Stimulated activated naive CD8-positive, alpha-beta T cell treated with anti-CD3 and anti-CD28 coated beads, Interleukin-15, Interleukin-2, amounts not matched to agents 100 U/mL and 50 U/mL, for 24 hours (primary cell): ENCODE measurements around the gene ZNF148.

ENCODE experiments used
- ATAC-seq: fragments of 150-1000 bp; cut with Tn5 transposase; one replicate; pipeline ENCODE4 v1.10.0; 2021
- DNase-seq: peaks from one replicate; pipeline ENCODE4 v3.0.0; 2021

Gene ZNF148

DNA sequence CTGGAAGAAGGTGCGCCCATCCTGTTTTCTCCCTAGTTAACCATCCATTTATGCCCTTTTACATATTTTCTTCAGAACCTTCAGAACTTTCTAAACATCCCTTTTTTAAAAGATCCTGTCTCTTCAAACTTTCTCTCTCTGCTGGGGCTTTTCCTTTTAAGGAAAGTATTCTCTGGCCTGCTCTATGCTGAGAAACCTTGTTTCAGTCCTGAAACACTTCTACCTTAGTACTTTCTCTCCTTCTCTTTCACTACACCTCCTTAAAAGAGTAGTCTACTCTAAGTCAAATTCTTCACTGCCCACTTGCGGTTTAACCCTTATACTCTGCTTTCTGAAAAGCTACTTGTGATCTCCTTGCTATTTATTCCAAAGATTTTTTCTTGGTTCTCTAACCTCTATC, 97.0 kb downstream of the ZNF148 start:
- DNase-seq (no peak), ATAC-seq (no peak)

DNA sequence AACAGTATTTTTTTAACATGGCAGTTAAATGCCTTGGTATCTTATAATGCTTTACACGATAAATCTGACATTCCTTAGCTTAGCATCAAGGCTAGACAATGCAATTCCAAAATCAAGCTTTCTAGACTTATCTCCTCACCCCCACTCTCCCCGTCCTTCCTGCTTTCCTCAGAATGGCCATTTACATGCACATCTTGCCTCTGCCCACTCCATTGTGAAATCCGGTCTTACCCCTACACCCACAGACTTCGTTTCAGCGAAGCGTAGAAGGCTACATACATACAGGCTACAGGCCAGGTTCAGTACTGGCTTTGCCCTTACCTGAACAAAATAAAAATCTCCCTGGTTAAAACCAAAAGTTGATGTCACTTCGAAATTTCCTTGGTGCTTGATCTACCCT, 104.0 kb downstream of the ZNF148 start:
- DNase-seq: no peak
- no peak for ATAC-seq

DNA sequence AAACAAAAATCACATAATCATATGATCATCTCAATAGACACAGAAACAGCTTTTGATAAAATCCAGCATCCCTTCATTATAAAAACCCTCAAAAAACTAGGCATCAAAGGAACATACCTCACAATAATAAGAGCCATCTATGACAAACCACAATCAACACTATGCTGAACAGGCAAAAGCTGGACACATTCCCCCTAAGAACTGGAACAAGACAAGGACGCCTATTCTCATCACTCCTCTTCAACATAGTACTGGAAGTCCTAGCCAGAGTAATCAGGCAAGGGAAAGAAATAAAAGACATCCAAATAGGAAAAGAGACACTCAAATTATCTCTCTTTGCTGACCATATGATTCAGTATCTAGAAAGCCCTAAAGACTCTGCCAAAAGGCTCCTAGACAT, 107.7 kb downstream of the ZNF148 start:
- ATAC-seq (no peak), DNase-seq (no peak)

DNA sequence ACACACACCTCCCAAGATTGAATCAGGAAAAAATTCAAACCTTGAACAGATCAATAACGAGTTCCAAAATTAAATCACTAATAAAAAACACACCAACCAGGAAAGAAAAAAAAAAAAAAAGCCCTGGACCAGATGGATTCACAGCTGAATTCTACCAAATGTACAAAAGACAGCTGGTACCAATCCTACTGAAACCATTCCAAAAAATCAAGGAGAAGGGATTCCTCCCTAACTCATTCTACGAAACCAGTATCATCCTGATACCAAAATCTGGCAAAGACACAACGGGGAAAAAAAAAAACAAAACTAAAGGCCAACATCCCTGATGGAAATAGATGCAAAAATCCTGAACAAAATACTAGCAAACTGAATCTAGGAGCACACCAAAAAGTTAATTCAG, 108.2 kb downstream of the ZNF148 start:
- DNase-seq (no peak), ATAC-seq (no peak)

DNA sequence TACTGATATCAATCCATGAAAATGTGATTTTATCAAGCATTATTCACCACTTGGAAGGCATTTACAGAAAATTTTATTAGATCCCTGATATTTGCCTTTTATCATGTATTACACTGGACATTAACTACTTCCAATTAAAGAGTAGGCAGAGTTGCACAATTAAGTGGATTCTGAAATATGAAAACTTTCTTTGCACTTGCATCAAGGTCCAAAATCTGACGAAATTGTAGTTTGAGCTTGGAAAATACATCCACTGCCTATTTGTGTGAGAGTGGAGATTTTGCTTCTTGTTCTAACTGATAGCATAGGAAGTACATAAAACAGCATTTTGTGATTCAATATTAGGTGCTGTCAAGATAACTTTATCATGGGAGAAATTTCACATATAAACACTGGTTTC, 113.0 kb downstream of the ZNF148 start:
- ATAC-seq (no peak), DNase-seq (no peak)

DNA sequence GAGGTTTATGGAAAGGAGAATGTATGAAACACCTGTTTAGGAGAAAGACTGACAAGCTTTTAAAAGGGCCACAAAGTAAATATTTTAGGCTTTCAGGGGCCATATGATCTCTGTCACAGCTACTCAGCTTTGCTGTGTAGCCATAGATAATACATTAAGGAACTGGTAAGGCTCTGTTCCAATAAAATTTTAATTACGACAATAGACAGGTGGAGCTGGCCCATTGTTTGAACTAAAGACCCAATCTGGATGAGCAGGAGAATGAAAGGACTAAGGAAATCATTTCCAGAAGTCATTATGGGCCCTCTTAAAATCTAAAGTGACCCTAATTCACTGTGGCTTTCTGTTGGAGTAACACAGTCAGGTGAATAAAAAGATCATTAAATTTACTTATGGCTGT, 114.1 kb downstream of the ZNF148 start:
- no peak for DNase-seq
- no peak for ATAC-seq

DNA sequence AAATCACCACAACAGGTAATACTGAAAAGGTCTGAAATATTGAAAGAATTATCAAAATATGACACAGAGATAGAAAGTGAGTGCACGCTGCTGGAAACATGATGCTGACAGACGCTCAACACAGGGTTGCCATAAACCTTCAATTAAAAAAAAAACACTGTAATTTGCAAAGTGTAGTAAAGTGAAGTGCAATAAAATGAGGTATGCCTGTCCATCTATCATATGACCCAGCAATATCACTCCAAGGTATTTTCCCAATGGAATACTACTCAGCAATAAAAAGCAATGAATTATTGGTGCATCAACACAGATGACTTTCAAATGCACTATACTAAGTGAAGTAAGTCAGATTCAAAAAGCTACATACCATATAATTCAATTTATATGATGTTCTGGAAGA, 115.0 kb downstream of the ZNF148 start:
- ATAC-seq (no peak), DNase-seq (no peak)

DNA sequence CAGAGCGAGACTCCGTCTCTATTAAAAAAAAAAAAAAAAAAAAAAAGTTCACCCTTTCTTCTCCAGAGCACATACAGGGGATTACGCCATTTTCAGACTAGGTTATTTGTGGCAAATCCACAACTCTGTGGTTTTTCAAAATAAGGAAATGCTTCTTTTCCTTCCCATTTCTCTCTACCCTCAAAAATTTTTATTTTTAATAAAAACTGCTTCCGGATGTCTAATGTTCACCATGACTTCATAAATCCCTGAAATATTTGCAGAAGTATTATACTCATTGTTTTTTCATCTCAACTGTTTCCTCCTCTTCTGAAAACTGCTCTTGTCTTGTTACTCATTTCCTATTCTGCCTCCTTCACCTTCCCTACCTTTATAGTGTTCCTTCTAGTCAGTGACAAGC, 117.6 kb downstream of the ZNF148 start:
- ATAC-seq (no peak), DNase-seq (no peak)

DNA sequence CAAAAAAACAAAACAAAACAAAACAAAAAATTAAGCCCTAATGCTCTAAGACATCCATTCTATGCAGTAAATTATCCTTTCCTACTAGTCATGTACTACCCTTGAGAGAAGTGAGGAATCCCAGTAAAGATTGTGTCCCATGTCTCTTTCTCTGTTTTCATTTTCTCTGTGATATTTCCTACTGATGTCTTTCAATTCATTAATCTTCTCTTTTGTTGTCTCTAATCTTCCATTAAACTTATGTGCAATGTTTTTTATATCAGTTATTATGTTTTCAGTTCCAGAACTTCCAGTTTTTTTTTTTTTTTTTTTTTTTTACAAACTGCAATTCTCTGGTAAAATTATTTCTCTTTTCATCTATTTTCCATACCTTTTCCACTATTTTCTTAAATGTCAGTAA, 118.5 kb downstream of the ZNF148 start:
- ATAC-seq (no peak), DNase-seq (no peak)

DNA sequence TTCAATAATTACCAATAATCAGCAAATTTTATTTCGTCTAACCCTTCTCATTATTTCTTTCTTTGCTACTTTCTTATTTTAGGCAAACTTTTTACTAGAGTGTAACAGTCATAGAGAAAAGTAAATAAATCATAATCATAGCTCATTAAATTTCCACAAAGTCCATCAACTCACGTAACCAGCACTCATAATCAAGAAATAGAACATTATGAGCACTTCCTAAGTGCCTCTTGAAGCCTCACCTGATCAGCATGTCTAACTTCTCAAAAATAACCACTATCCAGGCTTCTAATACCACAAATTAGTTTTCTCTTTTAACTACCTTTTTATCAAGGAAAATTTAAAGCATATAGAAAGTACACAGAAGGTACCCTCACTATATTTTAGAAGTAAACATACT, 124.2 kb downstream of the ZNF148 start:
- no peak for ATAC-seq
- no peak for DNase-seq

DNA sequence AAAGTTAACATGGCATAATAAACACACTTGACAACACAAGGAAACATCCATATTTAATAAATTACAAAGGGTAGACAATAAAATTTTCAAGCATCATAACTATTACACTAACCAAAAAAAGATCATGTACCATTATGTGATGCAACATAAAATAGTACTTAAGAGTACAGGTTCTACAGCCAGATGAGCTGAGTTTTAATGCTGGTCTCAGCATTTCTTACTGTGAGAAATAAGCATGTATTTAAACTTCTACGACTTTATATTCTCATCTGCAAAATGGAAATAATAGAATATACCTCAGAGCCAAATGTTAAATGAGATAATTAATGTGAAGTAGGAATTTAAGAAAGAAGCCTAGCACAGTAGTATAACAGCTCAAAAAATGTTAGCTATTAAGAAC, 128.9 kb downstream of the ZNF148 start:
- ATAC-seq: no peak
- no peak for DNase-seq

DNA sequence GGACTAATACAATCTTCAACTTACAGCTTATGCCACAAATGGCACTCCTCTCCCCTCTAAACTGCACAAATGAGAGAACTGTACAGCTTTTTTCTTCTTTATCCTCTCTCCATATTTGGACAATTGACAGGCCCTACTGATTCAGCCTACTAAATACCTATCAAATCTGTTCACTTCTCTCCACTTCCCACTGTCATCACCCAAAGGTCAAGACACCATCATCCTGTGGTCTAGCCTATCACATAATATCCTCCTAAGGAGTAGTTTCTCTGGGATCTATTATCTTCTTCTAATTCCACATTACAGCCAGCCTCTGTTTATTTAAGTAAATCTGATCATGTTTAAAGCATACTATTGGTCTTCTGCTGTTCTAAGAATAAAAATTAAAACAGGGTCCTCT, 129.6 kb downstream of the ZNF148 start:
- DNase-seq: no peak
- ATAC-seq: no peak

DNA sequence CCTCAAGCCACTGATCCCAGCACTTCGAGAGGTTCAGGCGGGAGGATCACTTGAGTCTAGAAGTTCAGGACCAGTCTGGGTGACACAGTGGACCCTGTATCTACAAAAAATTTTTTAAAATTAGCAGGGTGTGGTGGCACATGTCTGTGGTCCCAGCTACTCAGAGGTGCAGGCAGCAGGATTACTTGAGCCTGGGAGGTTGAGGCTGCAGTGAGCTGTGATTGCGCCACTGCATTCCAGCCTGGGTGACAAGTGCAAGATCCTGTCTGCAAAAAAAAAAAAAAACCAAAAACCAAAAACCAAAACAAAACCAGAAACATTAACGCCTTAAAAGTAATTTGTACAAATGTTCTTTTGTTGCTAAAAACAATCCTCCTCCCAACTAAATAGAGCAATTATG, 134.6 kb downstream of the ZNF148 start:
- DNase-seq (no peak), ATAC-seq (no peak)

DNA sequence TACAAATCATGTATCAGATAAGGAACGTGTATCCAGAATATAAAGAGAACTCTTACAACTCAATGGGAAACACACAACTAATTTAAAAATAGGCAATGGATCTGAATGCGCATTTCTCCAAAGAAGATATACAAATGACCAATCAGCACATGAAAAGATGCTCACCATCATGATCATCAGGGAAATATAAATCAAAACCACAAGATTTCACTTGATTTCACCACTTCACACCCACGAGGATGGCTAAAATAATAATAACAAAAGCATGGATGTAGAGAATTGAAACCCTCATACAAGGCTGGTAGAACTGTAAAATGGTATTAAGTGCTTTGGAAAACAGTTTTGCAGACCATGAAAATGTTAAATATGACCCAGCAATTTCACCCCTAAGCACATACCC, 135.9 kb downstream of the ZNF148 start:
- ATAC-seq (no peak), DNase-seq (no peak)

DNA sequence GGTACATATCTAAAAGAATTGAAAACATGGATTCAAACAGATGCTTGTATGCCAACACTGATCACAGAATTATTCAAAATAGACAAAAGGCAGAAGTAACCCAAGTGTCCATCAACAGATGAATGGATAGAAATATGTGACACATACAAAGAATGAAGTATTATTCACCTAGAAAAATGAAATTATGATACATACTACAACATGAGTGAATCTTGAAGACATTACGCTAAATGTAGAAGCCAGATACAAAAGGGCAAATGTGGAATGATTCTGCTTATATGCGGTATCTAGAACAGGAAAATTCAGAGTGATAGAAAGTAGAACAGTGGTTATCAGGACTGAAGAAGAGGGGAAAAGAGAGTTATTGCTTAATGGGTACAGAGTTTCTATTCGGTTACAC, 136.4 kb downstream of the ZNF148 start:
- DNase-seq (no peak), ATAC-seq (no peak)

DNA sequence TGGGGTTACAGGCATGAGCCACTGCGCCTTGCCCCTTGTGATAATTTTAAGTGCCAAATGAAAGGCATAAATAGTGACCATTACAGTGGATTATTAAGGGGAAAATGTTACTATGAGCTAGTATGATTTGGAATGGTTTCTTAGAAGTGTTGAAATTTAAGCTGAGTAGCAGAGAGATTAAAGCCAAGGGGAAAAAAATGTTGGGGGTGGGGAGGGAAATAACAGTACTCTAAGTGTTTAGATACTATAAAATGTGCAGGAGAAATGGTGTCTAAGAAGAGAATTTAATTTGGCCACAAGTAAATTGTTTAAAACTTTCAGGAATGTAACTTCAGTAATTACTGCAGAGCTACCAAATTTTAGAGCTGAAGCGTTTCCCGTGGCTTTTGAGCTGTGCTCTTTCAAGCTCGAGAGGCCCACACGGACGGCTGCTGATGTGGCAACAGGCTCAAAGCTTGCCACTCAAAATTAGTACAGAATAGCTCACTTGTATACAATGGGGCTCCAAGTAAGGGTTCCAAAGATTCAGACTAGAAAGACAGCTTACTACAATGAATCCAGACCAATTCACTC, 138.7 kb downstream of the ZNF148 start:
- ATAC-seq (no peak), DNase-seq (no peak)

DNA sequence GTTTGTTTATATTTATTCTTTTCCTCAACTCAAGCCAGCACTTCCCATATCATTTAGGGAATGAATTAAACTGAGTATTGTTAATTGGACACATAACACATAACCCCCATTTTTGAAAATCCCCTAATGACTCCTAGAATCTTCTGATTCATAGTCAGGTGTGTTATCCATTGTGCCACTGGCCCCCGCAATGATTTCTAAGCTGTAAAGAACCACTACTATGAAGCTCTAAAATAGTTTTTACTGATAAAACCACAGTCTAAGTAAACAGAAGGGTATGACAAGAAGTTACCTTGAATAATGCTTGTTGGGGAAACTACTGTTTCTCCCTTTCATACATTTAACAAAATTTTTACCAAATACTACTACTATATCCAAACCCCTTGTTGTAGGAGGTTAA, 140.3 kb downstream of the ZNF148 start:
- ATAC-seq (no peak), DNase-seq (no peak)

DNA sequence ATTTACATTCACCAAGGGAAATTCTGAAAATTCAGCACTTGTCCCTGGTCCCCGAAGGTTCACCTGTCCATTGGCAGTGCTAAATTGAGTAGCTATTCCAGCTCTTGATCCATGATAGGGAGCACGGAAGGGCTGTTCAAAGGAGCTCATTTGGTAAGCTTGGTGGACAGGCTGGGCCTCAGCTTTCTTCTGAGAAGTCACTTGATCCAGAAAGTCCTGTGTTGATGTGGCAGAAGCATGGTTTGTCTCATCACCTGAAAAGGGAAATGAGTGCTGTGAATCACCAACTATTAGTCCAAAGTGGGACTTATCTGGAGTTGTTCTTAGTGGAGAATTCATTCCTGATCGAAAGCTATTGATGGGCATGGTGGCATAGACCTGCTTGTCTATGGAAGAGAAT, 142.7 kb downstream of the ZNF148 start:
- DNase-seq: no peak
- no peak for ATAC-seq

DNA sequence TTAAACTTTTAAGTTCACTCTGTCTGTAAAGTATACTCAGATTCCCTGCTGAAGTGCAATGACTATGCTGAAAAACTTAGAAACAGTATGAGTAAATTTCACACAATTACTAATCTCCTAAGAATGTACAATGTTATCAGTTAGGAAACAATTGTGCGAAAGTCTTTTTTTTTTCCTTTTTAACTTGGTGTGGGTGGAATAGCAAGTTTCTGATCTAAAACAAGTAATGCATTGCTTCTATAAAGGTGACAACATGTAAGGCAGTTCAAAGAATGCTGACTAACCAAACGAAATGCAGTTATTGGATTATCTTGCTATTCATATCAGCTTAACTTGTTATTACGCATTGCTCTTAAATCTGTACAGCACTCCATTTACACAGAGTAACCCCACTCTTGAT, 143.2 kb downstream of the ZNF148 start:
- DNase-seq (no peak), ATAC-seq (peak; percentile 91)

DNA sequence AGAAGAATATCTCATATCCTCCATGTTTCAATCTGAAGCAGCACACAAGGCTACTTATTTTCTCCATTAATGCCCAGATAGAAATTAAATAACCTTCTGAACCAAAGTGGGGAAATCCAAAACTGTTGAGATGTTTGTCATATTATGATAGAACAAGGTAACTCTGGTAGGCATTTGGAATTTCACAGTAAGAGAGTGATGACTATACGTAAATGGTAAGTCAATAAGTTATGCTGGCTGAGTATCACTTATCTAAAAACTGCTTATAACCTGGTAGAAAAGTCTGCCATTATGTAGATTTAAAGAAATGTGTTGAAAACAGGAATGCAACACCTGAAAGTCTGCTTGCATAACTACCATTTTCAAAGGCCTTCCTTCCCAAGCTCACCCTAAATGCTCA, 145.4 kb downstream of the ZNF148 start:
- DNase-seq (no peak), ATAC-seq (no peak)

DNA sequence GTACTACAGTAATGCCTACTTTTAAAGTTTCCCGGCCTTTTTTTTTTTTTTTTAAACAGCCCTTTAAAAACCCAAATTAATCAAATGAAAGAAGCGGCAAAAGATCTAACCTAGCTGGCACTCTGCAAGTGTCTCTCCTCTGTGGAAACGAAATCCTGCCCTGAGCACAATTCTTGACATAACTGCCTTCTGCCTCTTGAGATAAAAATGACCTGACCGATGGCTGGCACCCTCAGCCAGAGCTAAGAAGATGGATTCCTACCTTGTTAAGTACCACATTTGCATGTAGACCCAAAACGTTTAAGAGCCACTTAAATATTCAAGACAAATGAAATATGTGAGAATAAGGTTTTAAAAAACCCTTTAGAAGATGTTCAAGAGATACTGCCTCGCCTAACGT, 146.0 kb downstream of the ZNF148 start:
- DNase-seq (no peak), ATAC-seq (no peak)

DNA sequence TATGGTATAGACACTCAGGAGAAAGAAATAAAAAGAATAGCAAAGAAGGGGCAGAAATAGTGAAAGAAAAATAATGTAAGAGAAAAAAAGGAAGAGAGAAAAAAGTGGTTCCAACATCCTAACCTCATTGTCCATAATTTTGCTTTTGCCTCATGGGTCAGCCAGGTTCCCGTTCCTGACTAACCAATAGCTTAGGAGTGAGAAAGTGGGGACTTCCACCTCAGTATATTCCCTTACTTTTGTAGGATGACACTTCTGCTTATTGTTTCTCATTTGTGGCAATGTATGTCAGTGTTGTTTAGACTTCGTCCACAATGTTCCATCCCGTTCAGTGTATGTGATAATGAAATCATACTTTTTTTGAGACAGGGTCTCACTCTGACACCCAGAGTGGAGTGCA, 153.3 kb downstream of the ZNF148 start:
- DNase-seq: no peak
- no peak for ATAC-seq

DNA sequence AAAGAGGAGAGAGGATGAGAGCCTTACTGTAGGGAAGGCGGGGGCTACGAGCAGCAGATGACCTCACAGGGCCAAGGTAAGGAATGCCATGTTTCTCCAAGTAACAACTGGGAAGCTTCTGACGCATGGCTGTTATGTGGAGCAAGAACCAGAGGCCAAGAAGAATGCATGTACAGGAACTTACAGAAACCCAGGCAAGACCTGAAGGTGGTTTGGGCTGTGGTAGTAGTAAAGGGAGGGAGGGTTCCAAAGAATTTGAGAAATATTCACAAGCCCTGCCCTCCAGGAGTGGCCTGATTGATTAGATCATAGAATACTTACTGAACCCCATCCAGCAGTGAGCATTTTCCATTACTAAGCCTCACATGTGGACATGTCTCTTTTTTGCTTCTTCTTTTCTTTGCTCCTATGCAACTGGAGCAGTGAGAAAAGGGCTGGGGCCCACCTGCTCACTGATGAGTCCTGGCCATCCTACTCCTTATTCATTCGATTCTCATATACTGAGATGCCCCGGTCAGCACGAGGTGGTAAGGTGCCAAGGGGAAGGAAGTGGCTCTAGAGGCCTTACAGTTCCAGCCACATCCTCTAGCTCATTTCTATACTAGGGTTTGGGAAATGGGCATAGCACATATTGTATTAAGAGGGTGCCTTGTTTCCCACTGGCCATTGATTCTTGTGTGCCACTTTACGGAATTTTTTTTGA, 154.2 kb downstream of the ZNF148 start:
- ATAC-seq (no peak), DNase-seq (no peak)

DNA sequence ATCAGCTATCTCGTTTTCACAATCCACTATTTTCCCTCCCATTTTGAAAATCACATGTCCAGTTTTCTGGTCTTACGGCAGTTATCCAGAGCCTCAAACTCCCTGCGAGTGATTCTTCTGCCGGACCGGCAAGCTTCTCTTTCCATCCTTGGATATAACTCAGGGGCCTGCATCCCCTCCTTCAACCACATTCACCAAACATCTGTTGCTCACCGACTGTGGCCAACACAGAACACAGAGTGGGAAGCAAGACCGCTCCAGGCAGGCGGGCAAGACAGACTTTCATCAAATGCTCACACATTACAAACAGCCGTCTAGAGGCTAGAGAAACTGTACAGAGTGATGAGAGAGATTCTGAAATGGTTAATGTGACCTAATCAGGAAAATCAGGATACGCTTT, 154.9 kb downstream of the ZNF148 start:
- ATAC-seq (no peak), DNase-seq (no peak)

DNA sequence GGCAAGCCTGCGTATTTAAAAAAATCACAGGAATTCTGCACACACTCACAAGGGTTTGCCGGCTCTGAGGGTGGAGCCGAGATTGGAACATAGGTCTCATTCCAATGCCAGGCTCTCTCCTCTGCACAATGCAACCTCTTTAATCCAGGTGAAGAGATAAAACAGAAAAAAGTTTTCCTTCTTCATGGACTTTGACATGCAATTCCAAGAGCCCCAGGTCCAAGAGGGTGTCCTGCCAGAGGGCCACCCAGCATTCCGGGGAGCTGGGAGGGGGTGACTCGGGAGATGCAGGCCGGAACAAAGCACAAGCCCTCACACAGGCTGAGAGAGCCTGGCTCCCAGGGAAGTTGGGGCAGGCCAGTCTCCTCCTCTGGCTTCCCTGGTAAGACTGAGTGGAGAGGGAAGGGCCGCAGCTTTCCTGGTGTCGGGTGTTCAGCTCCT, 155.8 kb downstream of the ZNF148 start:
- ATAC-seq (no peak), DNase-seq (no peak)
